DMS53 treated with DMSO at 0.1 percent for 48 hours (cell line): Measurements from ENCODE around the gene MAML1.
"Not testable (repeated sequence)": the region's sequence is repeated elsewhere in the genome, so short reads cannot be mapped to it uniquely, and the experiment has no call there.

ENCODE experiments used
- DNase-seq: peaks from one replicate; lab custom pipeline; 2025; ENCODE audit not compliant: unreplicated experiment; lab: John Stamatoyannopoulos, UW

Gene MAML1

DNA sequence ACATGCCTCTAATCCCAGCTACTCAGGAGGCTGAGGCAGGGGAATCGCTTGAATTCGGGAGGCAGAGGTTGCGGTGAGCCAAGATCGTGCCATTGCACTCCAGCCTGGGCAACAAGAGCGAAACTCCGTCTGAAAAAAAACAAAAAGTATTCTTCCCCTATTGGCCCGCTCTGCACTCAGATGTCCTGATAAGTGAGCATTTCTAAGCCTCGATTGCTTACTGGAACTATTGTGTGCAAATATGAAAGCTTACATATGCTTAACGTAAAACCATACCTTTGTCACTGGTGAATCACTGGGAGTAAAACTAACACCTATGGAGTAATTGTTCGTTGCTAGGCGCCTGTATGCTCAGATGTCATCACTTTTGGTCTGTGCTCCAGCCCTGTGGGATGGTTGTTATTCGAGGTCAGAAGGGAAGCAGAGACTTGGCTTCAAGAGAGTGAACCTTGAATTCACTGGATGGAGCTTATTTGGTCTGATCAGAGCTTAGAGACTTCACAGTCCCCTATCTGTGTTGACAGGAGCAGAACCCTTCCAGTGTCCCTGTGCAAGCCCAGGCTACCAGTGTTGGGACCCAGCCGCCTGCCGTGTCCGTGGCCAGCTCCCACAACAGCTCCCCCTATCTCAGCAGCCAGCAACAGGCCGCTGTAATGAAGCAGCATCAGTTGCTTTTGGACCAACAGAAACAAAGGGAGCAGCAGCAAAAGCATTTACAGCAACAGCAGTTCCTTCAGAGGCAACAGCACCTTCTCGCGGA is 35.9 kb downstream of the MAML1 start:
- DNase-seq = no peak

DNA sequence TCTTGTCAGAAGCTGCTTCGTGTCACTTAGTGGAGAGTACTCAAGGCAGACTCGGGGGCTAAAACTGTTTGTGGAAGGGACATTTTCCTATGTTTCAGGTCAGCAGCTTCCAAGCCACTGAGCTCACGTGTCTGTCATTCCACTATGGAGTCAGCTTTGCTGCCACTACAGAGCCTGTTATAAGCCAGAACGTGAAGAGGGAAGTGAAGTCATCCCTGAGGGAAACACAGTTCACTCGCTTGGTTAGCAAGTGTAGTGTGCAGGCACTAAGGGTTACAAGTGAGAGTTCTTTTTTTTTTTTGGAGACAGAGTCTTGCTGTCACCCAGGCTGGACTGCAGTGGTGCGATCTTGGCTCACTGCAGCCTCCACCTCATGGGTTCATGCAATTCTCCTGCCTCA is 36.6 kb downstream of the MAML1 start:
- no peak for DNase-seq

DNA sequence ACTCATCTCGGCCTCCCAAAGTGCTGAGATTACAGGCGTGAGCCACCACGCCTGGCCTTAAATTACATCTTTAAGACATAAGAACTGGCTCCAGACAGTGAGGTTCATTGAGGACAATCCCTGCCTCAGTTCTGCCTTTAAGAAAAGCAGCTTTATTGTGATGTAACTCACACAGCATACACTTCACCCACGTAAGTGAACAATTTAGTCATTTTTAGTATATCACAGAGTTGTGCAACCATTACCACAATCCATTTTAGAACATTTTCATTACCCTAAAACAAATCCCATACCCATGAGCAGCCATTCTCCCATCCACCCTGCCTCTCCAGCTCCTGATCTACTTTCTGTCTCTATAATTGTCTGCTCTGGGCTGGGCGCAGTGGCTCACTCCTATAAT is 37.2 kb downstream of the MAML1 start:
- DNase-seq = no peak

DNA sequence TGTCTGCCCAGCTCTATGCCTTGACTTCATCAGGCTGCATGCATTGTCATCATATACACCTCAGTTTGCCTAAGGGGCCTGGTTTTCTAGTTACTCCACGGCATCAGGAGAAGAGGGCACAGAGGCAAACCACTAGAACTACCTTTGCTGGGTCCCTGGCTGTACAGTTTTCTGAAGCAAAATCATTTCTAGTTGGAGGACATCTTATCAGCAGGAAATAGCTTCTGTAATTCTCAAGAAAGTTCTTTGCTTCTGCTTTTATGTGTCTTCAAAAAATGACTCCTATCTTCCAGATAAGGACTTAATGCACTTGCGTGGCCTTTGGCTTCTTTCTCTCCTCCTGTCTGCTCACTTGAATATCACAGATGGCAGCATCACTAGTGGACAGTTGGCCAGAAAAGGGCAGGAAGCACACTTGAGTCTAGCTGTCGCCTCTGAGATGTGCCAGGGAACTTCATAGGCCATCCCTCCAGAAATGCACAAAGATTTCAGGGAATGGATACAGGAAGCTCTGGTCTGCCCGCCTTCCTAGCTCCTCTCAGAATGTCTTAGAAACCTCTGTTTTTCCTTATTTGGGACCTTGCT is 38.8 kb downstream of the MAML1 start:
- DNase-seq = no peak

DNA sequence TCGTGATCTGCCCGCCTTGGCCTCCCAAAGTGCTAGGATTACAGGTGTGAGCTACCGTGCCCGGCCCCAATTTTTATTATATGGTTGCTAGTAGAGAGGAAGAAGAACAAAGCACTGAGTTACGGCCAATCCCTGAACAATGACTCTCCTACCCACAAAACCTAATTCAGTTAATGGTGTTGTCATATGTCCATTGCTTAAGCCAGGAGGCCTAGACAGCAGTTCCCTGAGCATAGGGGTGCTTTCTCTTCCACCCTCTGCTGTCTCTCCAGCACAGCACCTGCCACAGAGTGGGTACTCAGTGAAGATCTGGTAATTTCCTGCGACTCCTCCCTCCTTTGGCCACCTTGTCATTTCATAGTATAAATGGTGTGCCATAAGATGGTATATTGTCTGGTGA is 39.7 kb downstream of the MAML1 start:
- DNase-seq = no peak

DNA sequence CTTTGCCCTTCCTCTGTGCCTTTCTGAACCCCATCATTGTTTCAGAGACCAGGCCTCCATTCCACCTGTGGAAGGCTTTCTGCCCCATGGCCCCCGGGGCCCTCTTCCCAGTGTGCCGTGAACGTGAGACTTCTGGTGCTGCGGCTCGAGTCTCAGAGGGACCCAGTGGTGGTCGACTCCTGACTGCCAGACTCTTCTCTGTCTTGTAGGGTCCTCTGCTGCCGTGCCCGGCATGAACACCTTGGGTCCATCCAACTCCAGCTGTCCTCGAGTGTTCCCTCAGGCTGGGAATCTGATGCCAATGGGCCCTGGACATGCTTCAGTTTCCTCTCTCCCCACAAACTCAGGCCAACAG is 41.0 kb downstream of the MAML1 start:
- no peak for DNase-seq

DNA sequence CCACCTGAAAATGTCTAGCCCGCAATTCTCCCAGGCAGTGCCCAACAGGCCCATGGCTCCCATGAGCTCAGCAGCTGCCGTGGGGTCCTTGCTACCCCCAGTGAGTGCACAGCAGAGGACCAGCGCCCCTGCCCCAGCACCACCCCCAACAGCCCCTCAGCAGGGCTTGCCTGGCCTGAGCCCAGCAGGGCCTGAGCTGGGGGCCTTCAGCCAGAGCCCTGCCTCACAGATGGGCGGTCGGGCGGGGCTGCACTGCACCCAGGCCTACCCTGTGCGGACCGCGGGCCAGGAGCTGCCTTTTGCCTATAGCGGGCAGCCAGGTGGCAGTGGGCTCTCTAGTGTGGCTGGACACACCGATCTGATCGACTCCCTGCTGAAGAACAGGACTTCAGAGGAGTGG is 41.8 kb downstream of the MAML1 start:
- DNase-seq = no peak

DNA sequence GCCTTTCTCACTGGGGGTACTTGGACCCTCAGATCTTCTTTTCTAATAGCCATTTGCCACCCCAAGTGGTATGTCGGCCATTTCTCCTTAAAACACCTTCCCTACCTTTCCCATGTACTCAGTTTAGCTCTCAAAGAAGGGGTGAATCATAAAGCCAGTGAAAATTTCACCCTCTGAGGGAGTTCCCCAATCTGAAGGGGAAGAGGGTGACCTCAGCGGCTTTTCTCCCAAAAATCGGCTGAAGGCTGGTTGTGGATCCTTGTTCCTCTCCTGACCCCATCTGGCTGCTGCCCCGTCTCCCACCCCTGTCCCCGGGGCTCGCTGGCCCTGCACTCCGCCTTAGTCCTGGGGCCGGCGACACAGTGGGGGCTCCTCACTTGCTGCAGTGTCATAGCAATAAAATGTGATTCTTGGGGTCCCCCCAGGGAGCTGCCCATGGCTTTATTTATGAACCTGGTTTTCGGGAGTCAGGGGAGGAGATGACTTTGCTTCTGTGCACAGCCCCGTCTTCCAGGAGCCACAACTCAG is 43.9 kb downstream of the MAML1 start:
- no peak for DNase-seq

DNA sequence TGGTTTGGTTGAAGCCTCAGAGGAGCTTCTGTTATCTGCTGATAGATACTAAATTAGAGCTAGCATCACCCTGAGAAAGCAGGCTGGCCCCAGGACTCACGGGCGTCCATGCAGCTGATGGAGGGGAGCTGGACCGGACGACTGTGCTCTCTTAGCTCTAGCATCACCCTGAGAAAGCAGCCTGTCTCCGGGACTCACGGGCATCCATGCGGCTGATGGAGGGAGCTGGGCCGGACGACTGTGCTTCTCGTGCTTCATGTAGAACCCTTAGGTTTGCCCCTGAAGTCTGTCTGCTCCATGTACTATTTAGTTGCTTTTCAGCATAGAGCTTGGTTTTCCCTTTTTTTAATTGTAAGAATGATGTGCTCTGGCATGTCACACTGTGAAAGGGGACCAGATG is 44.8 kb downstream of the MAML1 start:
- DNase-seq = no peak

DNA sequence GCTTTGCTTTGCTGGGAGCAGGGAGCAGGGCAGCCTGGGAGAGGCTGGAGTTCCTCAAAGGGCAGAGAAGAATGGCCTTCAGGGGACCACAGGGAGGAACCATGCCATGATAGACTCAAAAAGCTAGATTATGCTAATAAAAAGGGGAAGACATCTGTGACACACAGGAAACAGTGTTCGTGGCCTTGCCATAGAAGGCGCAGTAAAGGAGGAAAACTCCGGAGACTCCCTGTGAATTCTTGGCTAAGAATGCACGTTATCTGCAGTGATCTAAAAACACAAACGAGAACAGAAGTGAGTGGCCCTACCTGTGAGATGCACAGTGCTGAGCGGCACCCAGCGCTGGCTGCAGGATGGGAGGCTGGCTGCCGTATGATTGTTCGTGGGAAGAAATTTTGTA is 45.3 kb downstream of the MAML1 start:
- DNase-seq = no peak

DNA sequence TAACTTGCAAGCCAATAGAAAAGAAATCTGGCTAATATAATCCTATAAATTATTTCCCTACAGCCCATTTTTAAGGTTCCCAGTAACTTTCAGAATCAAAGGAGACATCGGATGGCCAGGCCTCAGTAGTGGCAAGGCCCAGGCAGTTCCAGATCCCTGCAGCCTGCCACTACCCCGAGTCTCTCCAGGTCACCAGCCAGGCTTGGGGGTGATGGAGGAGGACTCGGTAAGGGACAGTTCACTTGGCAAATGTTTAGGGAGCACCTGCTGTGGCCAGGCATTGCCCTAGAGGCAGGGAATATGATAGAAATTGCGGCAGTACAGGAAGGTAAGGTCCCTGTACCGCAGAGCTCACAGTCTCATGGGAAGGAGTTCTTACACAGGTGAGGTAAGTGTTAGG is 46.0 kb downstream of the MAML1 start:
- DNase-seq = no peak

DNA sequence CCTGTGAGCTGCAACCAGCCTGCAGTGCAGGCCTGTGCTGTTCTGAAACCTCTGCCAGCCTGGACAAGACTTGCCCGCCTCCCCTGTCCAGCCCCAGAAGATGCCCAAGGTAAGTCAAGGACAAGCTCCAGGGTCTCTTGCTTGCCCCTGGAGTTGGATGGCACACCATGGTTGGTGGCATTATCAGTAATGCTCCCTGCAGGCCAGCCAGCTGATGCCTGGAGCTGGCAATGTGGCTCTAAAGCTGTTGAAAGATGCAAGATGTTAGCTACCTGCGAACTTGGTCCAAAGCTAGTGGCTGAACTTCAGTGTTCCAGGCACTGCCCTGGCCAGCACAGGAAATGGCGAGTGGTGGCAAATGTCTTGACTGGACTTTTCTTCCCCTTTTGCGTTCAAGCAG is 47.2 kb downstream of the MAML1 start:
- DNase-seq = no peak

DNA sequence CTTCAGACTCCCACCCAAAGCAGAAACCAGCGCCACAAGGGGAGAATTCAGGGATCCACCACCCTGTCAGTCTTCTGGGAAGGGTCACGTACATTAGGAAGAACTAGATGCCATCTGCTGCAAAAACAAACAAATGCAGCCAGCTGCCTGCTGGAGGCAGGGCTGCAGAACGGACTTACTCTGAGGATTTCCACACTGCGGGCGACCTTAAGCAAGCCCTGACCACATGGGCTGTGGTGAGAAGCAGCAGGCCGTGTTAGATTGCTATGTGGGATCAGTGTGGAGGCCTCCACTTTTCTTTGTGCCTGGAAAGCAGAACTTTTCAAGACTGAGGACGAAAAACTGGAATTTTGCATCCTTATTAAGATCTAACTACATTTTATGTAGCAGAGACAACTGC is 47.7 kb downstream of the MAML1 start:
- DNase-seq = no peak

DNA sequence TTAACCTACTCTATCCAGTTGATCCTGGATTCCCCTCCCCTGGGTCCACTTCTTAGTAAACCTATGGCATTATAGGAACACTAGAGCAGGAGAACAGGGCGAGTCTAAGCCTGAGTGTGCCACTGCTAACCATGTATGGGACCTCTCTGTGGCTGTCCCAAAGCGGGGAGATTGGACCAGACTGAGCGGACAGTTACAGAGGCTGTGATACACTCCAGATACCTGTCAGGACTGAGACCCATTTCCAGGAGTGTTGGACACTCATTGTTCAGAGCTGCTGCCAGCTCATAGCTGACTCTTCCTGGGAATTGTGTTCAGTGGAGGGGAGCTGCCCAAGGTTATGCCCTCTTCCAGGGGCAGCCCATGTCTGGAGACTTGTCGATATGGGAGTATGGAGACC is 49.2 kb downstream of the MAML1 start:
- no peak for DNase-seq

DNA sequence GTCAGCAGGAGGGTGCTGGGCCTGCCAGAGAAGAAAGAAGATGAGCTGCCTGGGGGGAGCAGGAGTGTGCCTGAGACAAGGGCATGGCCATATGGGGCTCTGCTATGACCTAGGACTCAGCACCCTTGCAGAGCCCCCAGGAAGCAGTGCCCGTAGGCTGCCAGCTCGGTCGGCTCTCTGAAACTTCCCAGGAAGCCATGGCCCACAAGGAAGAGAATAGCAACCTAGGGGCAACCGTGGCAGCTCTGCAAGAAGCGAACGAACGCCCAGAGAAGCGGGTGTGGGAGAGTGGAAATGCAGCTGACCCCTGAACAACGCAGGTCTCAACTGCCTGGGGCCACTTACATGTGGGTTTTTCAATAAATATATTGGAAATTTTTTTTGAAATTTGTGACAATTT is 50.5 kb downstream of the MAML1 start:
- no peak for DNase-seq

DNA sequence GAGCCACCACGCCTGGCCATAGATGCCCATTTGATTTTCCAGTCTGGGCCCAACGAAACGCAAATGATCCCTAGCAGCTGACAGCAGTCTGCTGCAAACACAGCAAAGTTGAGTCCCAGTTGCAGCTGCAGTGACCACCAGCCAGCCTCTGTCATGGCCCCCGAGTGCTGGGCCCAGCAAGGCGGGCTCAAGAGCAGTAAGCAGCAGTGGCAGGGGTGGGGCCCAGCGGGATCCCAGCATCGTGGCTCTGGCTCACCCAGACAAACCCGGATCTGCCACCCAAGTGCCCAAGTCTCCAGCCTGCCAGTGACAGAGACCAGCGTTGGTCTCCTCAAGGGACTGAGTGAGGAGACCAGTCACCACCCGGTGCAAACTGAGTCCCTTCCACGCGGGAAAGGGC is 54.2 kb downstream of the MAML1 start:
- no peak for DNase-seq

DNA sequence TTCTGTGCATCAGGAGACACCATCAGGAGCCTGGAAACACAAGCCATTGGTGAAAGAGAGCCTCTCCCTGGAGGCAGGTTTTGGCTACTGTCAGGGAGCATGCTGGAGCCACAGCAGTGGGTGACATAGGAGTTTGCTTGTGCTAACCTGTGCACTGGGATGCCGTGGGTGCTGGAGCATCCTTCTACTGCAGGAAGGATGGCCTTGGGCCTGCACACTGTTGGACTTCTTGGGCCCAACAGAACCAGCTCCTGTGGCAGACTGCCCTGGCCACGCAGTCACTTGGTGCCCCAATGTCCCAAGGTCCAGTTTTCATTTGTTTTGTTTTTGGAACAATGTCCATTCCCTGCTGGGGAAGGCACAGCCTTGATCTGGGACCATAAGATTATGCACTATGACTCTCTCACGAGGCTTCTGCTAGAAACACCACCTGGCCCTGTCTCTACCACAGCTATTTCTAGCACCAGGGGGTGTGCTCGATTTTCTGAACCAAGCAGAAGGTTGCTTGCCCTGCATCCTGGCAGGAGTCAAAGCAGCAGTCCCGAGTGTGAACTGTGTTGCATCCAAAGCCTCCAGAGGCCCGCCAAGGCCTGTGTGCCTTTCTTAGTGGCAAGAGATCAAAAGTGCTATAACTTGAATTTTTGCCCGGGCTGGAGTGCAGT is 55.7 kb downstream of the MAML1 start:
- no peak for DNase-seq

DNA sequence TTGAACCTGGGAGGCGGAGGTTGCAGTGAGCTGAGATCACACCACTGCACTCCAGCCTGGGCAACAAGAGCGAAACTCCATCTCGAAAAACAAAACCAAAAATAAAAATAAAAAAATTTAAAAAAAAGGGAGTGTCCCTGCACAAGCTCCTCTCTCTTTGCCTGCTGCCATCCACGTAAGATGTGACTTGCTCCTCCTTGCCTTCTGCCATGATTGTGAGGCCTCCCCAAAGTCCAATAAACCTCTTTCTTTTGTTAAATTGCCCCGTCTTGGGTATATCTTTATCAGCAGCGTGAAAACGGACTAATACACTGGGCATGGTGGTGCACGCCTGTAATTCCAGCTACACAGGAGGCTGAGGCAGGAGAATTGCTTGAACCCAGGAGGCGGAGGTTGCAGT is 56.7 kb downstream of the MAML1 start:
- DNase-seq = not testable (repeated sequence)

DNA sequence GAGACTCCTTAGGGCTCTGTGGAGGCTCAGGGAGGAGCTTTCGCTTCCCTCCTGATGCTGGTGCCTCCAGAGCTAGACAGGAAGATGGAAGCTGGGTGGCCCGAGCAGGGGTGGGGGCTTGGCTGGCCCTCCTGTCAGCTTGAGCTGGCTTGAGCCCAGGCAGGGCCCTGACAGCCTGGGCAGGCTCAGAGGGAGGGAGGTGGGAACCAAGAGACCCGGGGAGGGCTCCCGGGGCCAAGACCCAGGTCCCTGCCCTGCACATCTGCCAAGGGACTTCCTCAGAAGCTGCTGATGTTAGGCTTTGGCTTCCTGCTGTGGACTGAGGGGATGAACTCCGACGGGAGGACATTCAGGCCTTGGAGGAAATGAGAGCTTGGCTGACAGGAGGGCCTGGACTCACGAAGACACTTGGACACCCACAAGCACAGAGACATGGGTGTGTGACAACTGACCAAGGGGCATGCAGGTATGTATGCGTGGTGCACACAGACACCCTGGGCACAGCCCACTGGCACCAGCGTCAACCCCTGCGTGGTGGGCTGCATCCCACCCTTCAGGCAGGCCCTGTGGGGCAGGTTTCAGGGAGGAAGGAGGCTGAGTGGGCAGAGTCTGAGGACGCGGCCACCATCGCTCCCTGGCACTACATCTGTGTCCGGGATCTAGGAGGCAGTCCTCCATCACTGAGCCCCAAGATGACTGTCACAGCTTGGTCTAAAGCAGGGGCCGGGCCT is 59.4 kb downstream of the MAML1 start:
- DNase-seq = no peak

DNA sequence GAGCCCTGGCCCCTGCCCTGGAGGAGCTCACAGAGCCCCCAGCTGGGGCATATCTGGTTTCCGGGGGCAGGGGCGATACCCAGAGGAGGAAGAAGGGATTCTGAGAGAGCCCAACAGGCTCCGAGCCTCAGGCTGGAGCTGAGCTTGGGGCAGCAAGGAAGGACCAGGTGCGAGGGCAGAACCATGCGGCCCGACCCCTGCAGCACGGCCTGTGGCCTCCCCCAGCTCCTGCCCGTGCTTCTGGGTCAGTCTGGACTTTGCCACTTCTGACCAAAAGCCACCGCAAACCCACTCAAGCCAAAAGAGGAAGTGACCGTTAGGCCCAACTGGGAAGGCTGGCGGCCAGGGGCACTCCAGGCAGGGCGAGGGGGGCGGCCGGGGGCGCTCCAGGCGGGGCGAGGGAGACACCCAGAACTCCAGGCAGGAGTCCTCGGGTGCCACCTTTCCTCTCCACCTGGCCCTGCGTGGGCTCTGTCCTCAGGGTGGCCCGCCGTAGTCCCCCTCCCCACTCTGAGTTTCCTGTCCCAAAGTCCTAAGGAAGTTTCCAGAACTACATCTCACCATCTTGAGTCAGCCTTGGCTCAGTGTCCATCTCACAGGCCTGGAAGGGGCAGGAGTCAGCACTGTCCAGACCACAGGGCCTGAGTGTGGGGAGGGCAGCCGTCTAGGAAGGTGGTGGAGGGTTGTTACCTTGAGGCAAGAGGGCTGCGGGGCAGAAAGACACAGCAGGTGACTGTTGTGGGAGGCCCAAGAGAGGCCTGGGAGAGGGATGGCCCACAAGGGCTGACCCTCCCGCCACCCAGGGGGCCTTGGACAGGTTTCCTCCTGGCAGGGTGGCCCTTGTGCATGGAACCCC is 60.2 kb downstream of the MAML1 start:
- DNase-seq = no peak
